HepG2 (cell line): Measurements from ENCODE around the gene DAB2IP. TPM values are rescaled to one million over a fixed set of nuclear protein-coding genes. Genes with fewer than 3 reads are reported as not detected.

ENCODE experiments used
- BRCA1 ChIP-seq: sonication (generic); formaldehyde crosslinking; IDR thresholded peaks from 2 replicates; pipeline ENCODE4 v1.4.0; 2020; ENCODE audit warnings: missing genetic modification reagents
- GATAD2A ChIP-seq: IDR thresholded peaks from 2 replicates; pipeline ENCODE4 v1.6.1; 2016
- HDAC6 ChIP-seq: fragments of 200-600 bp; sonication (generic); IDR thresholded peaks from 2 replicates; pipeline ENCODE4 v1.7.0; 2017; ENCODE audit warnings: mild to moderate bottlenecking, antibody characterized with exemption, low read length, low read depth
- JDP2 ChIP-seq: sonication (generic); formaldehyde crosslinking; IDR thresholded peaks from 2 replicates; pipeline ENCODE4 v1.8.1; 2022; ENCODE audit warnings: missing genetic modification reagents, borderline replicate concordance
- KDM5A ChIP-seq: fragments of 200-600 bp; sonication (generic); IDR thresholded peaks from 2 replicates; pipeline ENCODE4 v1.7.0; 2018; ENCODE audit warnings: antibody characterized with exemption, mild to moderate bottlenecking, low read length, borderline replicate concordance
- NCOA5 ChIP-seq: sonication (generic); formaldehyde crosslinking; IDR thresholded peaks from 2 replicates; pipeline ENCODE4 v1.4.0; 2020; ENCODE audit warnings: missing genetic modification reagents
- ONECUT2 ChIP-seq: sonication (generic); formaldehyde crosslinking; IDR thresholded peaks from 2 replicates; pipeline ENCODE4 v1.4.0; 2020; ENCODE audit warnings: missing genetic modification reagents
- SALL2 ChIP-seq: sonication (generic); formaldehyde crosslinking; IDR thresholded peaks from 2 replicates; pipeline ENCODE4 v1.8.1; 2023; ENCODE audit warnings: mild to moderate bottlenecking, missing genetic modification reagents, inconsistent platforms
- XBP1 ChIP-seq: sonication (generic); formaldehyde crosslinking; IDR thresholded peaks from 2 replicates; pipeline ENCODE4 v1.5.0; 2020; ENCODE audit warnings: missing genetic modification reagents
- ZBTB10 ChIP-seq: sonication (generic); formaldehyde crosslinking; IDR thresholded peaks from 2 replicates; pipeline ENCODE4 v1.4.0; 2020; ENCODE audit warnings: missing genetic modification reagents, borderline replicate concordance
- ZBTB3 ChIP-seq: sonication (generic); formaldehyde crosslinking; IDR thresholded peaks from 2 replicates; pipeline ENCODE4 v1.4.0; 2020; ENCODE audit warnings: low read depth, mild to moderate bottlenecking, moderate library complexity, missing genetic modification reagents, borderline replicate concordance
- ZMYM4 ChIP-seq: sonication (generic); formaldehyde crosslinking; IDR thresholded peaks from 2 replicates; pipeline ENCODE4 v1.8.1; 2023; ENCODE audit warnings: mild to moderate bottlenecking, missing genetic modification reagents
- ZNF407 ChIP-seq: sonication (generic); formaldehyde crosslinking; IDR thresholded peaks from one replicate; pipeline ENCODE4 v1.5.1; 2020; ENCODE audit warnings: mild to moderate bottlenecking, missing genetic modification reagents; ENCODE audit errors: not compliant biosample characterization
- ZNF484 ChIP-seq: sonication (generic); formaldehyde crosslinking; IDR thresholded peaks from 2 replicates; pipeline ENCODE4 v1.5.1; 2020; ENCODE audit warnings: mild to moderate bottlenecking, low read depth, missing genetic modification reagents, borderline replicate concordance
- ZNF543 ChIP-seq: sonication (generic); formaldehyde crosslinking; IDR thresholded peaks from 2 replicates; pipeline ENCODE4 v1.4.0; 2020; ENCODE audit warnings: mild to moderate bottlenecking, missing genetic modification reagents
- ZNF607 ChIP-seq: sonication (generic); formaldehyde crosslinking; IDR thresholded peaks from 2 replicates; pipeline ENCODE4 v1.5.1; 2020; ENCODE audit warnings: missing genetic modification reagents, mild to moderate bottlenecking, borderline replicate concordance
- ZNF619 ChIP-seq: sonication (generic); formaldehyde crosslinking; IDR thresholded peaks from 2 replicates; pipeline ENCODE4 v1.4.0; 2020; ENCODE audit warnings: mild to moderate bottlenecking, missing genetic modification reagents
- ZNF670 ChIP-seq: sonication (generic); formaldehyde crosslinking; IDR thresholded peaks from 2 replicates; pipeline ENCODE4 v1.8.0; 2022; ENCODE audit warnings: mild to moderate bottlenecking, missing genetic modification reagents, borderline replicate concordance
- polyA plus RNA-seq, 8 experiments: library from polyadenylated mRNA; depleted of rRNA in 3 of 8; stranded (reverse) in 7 of 8; unstranded in 1 of 8; fragments of >200 nt; fragmentation: Illumina TruSeq in 4 of 8; extraction: Trizol in 4 of 8; gene quantifications; 2 replicates each; pipeline versions ENCODE4 v1.2.1 to v1.2.3, GENCODE V29; 2011 to 2016; ENCODE audit warnings: low read depth in 4 of 8, missing spikeins in 1 of 8, mixed read lengths in 1 of 8; ENCODE audit not compliant: insufficient read depth in 1 of 8
- total RNA-seq, 5 experiments: library from RNA; depleted of rRNA; stranded (reverse); fragments of >200 nt; fragmentation: Illumina TruSeq; extraction: Trizol; gene quantifications; 2 replicates each; pipeline ENCODE4 v1.2.3, GENCODE V29; 2016; ENCODE audit warnings: low read depth in 1 of 5

DAB2IP gene
- total and polyA plus RNA-seq, 2 of the 13 experiments (the other 11 are each of a cell fraction or from before 2014, with no cell fraction given), result 25.3 to 37.9 TPM

- no peak for TF ChIP-seq ZNF407 (CRISPR knock-in tag)
- TF ChIP-seq ZNF670 (CRISPR knock-in tag), result no peak
- no peak for TF ChIP-seq KDM5A
- TF ChIP-seq ZNF543 (CRISPR knock-in tag), result 0 out of 2 replicates have a peak, but pooled peaks have one; percentile 40
- no peak for TF ChIP-seq ZNF619
- no peak for TF ChIP-seq ZNF484 (CRISPR knock-in tag)
- no peak for TF ChIP-seq BRCA1 (CRISPR knock-in tag)
- peak; percentile 48; the same call in 1 of the 2 replicates for TF ChIP-seq ZMYM4 (CRISPR knock-in tag)
- no peak for TF ChIP-seq HDAC6
- TF ChIP-seq NCOA5 (CRISPR knock-in tag), result no peak
- no peak for TF ChIP-seq SALL2 (CRISPR knock-in tag)
- TF ChIP-seq ZBTB3, result no peak
- no peak for TF ChIP-seq ZNF607
- no peak for TF ChIP-seq ONECUT2 (CRISPR knock-in tag)
- TF ChIP-seq JDP2 (CRISPR knock-in tag), result no peak
- no peak for TF ChIP-seq ZBTB10 (CRISPR knock-in tag)
- TF ChIP-seq XBP1, result no peak
- peak; percentile 69; the same call in 1 of the 2 replicates for TF ChIP-seq GATAD2A
Measured at GRCh38 chr9:121609822-121610637, 41.4 kb upstream of the DAB2IP start (continued).
